GM20000 (cell line): ENCODE measurements around the gene FAM13A.
"Not testable (repeated sequence)": the region's sequence is repeated elsewhere in the genome, so short reads cannot be mapped to it uniquely, and the experiment has no call there.

Experiments used
- DNase-seq: peaks from one replicate; pipeline ENCODE4 v3.0.0; 2012; ENCODE audit warnings: low spot score
- TF ChIP-seq, protein P1 (sequence below): IDR thresholded peaks from 2 replicates; pipeline ENCODE4 v1.5.1; 2012; ENCODE audit warnings: mild to moderate bottlenecking, control low read depth; ENCODE audit errors: extremely low read depth, missing control alignments

Gene FAM13A

DNA sequence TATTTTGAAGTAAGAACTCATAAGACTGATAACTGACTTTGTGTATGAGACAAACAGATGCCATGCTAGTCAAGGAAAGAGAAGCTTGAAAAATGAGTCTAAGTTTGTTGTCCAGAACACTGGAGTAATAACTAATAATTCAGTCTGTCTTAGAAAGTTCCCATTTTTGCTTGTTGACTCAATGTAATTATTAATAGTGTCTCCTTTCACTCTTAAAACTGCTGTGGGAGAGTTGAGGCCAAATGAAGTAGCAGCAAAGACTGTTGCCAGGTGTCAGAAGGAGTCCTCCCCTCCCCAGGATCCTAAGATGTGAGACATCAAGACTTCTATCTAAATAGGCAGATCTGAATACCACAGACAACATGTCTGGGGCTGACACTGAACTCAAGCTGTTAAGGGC lies 20.8 kb upstream of the FAM13A start:
- DNase-seq = no peak
- TF ChIP-seq, protein P1, sequence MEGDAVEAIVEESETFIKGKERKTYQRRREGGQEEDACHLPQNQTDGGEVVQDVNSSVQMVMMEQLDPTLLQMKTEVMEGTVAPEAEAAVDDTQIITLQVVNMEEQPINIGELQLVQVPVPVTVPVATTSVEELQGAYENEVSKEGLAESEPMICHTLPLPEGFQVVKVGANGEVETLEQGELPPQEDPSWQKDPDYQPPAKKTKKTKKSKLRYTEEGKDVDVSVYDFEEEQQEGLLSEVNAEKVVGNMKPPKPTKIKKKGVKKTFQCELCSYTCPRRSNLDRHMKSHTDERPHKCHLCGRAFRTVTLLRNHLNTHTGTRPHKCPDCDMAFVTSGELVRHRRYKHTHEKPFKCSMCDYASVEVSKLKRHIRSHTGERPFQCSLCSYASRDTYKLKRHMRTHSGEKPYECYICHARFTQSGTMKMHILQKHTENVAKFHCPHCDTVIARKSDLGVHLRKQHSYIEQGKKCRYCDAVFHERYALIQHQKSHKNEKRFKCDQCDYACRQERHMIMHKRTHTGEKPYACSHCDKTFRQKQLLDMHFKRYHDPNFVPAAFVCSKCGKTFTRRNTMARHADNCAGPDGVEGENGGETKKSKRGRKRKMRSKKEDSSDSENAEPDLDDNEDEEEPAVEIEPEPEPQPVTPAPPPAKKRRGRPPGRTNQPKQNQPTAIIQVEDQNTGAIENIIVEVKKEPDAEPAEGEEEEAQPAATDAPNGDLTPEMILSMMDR = no peak

DNA sequence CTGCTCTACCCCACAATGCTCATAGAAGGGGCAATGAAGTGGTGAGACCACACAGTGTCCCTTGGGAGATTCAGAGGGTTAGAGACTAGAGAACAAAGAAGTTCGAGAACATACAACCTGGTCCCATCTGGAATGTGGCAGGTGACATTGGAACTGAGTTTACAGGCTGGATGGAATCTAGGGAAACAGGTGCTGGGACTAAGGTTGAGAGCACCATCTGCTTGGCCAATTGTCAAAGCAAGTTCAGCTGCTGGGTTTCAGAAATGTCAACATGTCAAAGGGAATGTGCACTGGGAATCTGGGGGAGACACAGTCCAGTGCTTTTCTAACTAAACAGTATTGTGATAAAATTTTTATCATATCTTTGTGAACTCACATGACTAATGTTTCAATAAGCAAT lies 15.9 kb upstream of the FAM13A start:
- DNase-seq = no peak
- TF ChIP-seq, protein P1 = no peak

DNA sequence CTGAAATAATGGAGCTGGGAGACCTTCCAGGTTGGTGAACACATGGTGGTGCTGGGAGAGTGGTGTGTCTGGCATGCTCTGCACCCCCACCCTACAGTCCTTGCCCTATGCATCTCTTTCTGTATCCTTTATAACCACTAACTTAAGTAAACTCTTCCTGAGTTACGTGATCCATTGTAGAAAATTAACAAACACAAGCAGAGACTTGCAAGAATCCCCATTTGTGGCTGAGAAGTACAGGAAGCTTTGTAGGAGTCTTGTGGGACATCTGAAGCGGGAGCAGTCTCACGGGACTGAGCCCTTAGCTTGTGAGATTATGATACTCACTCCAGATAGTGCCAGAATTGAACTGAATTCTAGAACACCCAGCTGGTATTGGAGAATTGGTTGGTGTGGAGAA lies 14.3 kb upstream of the FAM13A start:
- DNase-seq = no peak
- TF ChIP-seq, protein P1 = no peak

DNA sequence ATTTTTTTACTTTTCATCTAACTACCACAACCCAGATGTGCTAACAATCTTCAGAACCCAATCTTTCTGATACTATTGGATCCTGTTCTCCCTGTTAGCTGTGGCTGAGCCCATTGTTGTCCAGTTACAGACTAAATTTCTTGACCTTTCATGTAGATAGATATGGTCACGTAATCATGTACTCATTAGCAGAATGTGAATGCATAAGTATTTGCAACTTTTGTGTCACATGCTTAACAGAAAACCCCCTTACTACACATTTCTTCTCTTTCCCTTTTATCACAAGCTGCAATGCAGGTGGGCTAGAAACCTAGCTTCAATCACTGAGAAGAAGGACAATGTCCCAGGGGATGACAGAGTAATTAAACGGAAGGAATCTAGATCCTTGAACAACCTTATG lies 13.1 kb upstream of the FAM13A start:
- DNase-seq = no peak
- TF ChIP-seq, protein P1 = no peak

DNA sequence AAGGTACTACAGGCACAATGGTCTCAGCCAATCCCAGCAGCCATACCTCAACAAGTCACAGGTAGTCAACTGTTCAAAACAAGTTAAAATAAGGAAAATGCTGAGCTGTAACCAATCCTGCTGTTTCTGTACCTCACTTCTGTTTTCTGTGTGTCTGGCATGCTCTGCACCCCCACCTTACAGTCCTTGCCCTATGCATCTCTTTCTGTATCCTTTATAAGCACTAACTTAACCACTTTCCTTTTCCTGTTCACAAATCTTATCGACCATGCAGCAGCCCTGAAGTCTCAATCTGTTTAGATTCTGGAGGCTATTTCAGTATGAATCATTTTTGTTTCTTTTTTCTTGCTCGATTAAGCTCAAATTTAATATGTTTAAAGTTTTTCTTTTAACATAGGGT lies 12.5 kb upstream of the FAM13A start:
- TF ChIP-seq, protein P1 = no peak
- DNase-seq = peak; percentile 8

DNA sequence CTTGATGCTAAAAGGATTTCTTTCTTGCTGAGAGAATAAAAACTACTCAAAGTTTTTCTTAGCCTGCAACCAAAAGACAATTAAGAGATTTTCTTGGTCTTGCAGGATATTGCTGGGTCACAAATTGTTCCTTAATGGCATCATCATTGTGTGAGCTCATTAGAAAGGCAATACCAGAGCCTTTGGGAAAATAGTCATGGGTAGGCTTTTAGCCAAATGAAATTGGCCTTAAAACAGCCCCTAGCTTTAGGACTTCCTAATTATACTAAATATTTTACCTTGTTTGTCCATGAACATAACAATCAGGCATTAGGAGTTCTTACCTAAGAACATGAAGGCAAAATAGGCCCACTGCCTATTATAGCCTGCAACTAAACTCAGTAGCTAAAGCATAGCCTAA lies 10.4 kb upstream of the FAM13A start:
- no peak for DNase-seq
- TF ChIP-seq, protein P1 = no peak

DNA sequence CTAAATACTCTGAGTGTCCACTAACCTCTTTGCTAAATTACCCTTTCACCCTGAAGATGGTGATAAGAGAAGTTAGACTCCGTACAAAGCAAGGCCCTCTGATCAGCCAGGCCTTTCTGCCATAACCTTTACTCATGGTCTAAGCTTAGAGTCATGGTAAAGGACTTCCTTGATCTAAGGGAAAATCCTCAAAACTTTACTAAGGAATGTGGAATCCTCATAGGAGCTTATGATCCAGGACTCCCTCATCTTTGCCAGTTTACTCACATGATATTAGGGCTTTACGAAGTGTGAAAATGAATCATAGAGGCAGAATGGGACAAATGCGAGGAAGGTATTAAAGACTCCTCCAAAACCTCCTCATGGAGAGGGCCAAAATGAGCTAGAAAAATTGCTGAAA lies 7.9 kb upstream of the FAM13A start:
- TF ChIP-seq, protein P1 = no peak
- no peak for DNase-seq

DNA sequence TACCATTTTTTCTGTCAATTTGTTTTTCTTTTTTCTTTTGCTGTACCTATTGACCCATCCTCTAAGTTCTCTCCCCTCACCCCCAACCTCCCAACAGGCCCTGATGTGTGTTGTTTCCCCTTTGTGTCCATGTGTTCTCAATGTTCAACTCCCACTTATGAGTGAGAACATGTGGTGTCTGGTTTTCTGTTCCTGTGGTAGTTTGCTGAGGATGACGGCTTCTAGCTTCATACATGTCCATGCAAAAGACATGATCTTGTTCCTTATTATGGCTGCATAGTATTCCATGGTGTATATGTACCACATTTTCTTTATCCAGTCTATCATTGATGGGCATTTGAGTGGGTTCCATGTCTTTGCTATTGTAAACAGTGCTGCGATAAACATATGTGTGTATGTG lies 859 bp upstream of the FAM13A start:
- DNase-seq = not testable (repeated sequence)
